Measurements from ENCODE around the gene KIF21A. TPM values are rescaled to one million over a fixed set of nuclear protein-coding genes. Genes with fewer than 3 reads are reported as not detected.

Gene KIF21A
- total RNA-seq, 4 donors from 2014 or later = 28.4 to 36.4 (median 33.1) TPM

DNA sequence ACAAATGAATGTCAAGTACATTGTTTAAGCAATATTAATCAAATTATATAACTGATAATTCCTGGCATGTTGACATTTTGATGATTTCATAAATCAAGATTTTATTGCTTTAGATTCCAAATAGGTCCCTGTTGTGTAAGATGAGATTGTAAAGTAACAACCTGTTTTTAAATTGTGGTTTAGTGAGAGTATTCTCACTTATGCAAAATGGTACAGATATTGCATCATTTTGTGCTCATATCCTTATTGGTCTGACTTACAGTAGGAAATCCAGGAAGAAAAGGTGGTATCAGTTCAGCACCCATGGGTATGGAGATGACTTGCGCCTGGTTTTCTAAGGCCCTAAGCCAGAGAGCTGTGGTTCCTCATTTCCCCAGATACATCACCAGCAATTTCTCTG, 165.5 kb downstream of the KIF21A start:
- no peaks in the 10 kb centered on the region for H3K4me1 ChIP-seq
- no peaks in the 10 kb centered on the region for H3K36me3 ChIP-seq
- TF ChIP-seq, protein P1, sequence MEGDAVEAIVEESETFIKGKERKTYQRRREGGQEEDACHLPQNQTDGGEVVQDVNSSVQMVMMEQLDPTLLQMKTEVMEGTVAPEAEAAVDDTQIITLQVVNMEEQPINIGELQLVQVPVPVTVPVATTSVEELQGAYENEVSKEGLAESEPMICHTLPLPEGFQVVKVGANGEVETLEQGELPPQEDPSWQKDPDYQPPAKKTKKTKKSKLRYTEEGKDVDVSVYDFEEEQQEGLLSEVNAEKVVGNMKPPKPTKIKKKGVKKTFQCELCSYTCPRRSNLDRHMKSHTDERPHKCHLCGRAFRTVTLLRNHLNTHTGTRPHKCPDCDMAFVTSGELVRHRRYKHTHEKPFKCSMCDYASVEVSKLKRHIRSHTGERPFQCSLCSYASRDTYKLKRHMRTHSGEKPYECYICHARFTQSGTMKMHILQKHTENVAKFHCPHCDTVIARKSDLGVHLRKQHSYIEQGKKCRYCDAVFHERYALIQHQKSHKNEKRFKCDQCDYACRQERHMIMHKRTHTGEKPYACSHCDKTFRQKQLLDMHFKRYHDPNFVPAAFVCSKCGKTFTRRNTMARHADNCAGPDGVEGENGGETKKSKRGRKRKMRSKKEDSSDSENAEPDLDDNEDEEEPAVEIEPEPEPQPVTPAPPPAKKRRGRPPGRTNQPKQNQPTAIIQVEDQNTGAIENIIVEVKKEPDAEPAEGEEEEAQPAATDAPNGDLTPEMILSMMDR (IDR thresholded peaks at IDR 0.05 in 4 of 5, conservative IDR thresholded peaks at IDR 0.05 in 1 of 5) = no peak
- TF ChIP-seq POLR2A (IDR thresholded peaks at IDR 0.05) = no peak
- H3K27me3 ChIP-seq = no peaks in the 10 kb centered on the region
- H3K9me3 ChIP-seq = no peaks in the 10 kb centered on the region
- in situ Hi-C loops (cut with MboI; ENCODE audit: low sequenced_read_pairs in 4 of 4) = loop anchor here in 1 of 4 donors (25.0 kb wide), 1 partner anchor 940 kb away; no protein-coding TSS in a partner anchor
- ATAC-seq (no peak), DNase-seq (no peak)
- H3K27ac ChIP-seq = no peak overlapping the region
- intact Hi-C loops (cut with DNase I; ENCODE audit: low total_unique reads) = loop anchor here (10.0 kb wide), 1 partner anchor 953 kb away; no protein-coding TSS in a partner anchor
- H3K4me3 ChIP-seq = no peak overlapping the region

DNA sequence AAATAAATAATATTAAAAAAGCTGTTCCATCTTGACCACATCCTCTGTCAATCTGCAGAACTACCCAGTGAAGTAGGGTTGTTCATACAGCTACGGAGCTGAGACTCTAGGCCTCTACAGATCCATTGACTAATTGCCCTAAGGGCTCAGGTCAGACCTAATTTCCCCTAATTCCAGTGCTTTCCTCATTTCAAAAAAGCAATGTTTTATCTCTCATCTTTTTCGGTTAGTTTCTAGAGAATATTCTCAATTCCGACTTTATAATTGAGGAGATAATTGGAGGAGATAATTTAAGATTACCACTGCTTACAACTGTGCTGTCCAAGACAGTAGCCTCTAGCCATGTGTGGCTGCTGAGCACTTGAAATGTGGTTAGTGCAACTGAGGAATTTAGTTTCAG, 167.1 kb downstream of the KIF21A start:
- intact Hi-C loops (cut with DNase I; ENCODE audit: low total_unique reads) (loop anchor here (10.0 kb wide), 1 partner anchor 951 kb away; no protein-coding TSS in a partner anchor), in situ Hi-C loops (cut with MboI; ENCODE audit: low sequenced_read_pairs in 4 of 4) (loop anchor here in 1 of 4 donors (25.0 kb wide), 1 partner anchor 939 kb away; no protein-coding TSS in a partner anchor)
- Histone ChIP-seq H3K4me1 (no peaks in the 10 kb centered on the region), H3K27ac (no peak overlapping the region), H3K36me3 (no peaks in the 10 kb centered on the region), H3K27me3 (no peaks in the 10 kb centered on the region), H3K4me3 (no peak overlapping the region), H3K9me3 (no peaks in the 10 kb centered on the region)
- DNase-seq (no peak), ATAC-seq (no peak)
- no peak for TF ChIP-seq POLR2A (IDR thresholded peaks at IDR 0.05)
- TF ChIP-seq, protein P1 (IDR thresholded peaks at IDR 0.05 in 4 of 5, conservative IDR thresholded peaks at IDR 0.05 in 1 of 5) = no peak

DNA sequence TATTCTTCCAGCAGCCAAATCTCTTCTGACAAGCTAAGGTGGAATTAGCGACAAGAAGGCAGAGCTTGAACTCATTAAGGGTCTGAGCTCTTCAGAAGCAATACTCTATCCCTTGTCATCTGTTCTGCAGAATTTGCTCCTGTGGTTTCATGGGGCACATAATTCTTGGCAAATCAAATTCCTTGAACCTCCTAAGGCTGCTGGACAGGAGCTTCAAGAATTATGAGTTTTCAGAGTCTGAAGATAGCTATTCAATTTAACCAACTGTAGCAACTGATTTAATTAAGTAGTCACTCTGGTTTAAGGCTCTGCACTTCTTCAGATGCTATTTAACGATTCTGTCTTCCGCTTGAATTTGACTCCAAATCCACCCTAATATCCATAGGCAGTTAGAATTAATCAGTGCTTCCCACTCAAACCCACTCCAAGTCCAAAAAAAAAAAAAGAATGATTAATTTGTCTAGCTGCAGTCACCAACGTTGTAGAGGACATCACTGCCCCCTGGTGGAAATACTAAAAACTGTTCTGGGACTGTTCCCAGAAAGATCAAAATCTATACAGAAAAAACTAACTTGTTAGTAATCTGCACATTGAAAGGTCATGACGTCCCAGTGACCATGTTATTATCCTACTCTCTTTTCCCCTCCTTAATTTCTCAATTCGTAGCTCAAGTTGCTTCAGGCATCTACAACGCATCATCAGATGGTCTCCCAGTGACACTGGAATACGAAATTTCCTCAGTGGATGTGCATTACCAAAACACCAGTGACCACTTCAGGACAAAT, 169.9 kb downstream of the KIF21A start:
- TF ChIP-seq, protein P1 (IDR thresholded peaks at IDR 0.05 in 4 of 5, conservative IDR thresholded peaks at IDR 0.05 in 1 of 5) = peak in 3 of 5 experiments; percentile 15 to 64 (median 48)
- no peak for TF ChIP-seq POLR2A (IDR thresholded peaks at IDR 0.05)
- in situ Hi-C loops (cut with MboI; ENCODE audit: low sequenced_read_pairs in 4 of 4) (loop anchor here in 1 of 4 donors (25.0 kb wide), 2 partner anchors 136 to 936 kb away; no protein-coding TSS in a partner anchor), intact Hi-C loops (cut with DNase I; ENCODE audit: low total_unique reads) (loop anchor here (10.0 kb wide), 1 partner anchor 948 kb away; no protein-coding TSS in a partner anchor)
- H3K4me3 ChIP-seq = no peak overlapping the region
- no peaks in the 10 kb centered on the region for H3K4me1 ChIP-seq
- DNase-seq = no peak
- no peaks in the 10 kb centered on the region for H3K27me3 ChIP-seq
- no peak overlapping the region for H3K27ac ChIP-seq
- H3K9me3 ChIP-seq = no peaks in the 10 kb centered on the region
- no peak for ATAC-seq
- H3K36me3 ChIP-seq = no peaks in the 10 kb centered on the region

DNA sequence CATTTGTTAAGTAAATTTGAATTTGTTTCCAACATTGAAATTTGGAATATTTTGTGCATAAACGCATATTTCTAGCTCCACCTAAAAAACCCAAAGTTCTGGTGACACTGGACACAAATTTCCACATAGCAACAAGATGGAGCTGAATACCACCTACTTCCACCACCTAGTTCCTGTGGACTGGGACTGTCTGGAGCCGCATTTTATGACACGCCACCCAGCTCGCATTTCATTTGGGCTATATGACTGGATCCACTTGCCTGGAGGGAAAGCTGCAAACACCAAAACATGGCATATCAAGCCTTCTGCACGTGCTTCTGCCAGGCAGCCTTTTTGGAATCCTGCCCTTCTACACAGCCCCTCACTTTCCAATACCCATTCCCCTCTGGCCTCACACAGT, 173.4 kb downstream of the KIF21A start:
- Histone ChIP-seq H3K27ac (no peak overlapping the region), H3K9me3 (no peaks in the 10 kb centered on the region), H3K4me1 (no peaks in the 10 kb centered on the region), H3K4me3 (no peak overlapping the region), H3K36me3 (no peaks in the 10 kb centered on the region), H3K27me3 (no peaks in the 10 kb centered on the region)
- intact Hi-C loops (cut with DNase I; ENCODE audit: low total_unique reads) (no loop called here), in situ Hi-C loops (cut with MboI; ENCODE audit: low sequenced_read_pairs in 4 of 4) (loop anchor here in 1 of 4 donors (25.0 kb wide), 2 partner anchors 132 to 932 kb away; no protein-coding TSS in a partner anchor)
- ATAC-seq = no peak
- DNase-seq = no peak
- no peak for TF ChIP-seq POLR2A (IDR thresholded peaks at IDR 0.05)
- TF ChIP-seq, protein P1 (IDR thresholded peaks at IDR 0.05 in 4 of 5, conservative IDR thresholded peaks at IDR 0.05 in 1 of 5) = no peak
